ENCODE results near the gene GPRIN2. TPM values are rescaled to one million over a fixed set of nuclear protein-coding genes. Genes with fewer than 3 reads are reported as not detected.
"Not testable (repeated sequence)": the region's sequence is repeated elsewhere in the genome, so short reads cannot be mapped to it uniquely, and the experiment has no call there.

The GPRIN2 gene
- total RNA-seq: 18.8 TPM

DNA sequence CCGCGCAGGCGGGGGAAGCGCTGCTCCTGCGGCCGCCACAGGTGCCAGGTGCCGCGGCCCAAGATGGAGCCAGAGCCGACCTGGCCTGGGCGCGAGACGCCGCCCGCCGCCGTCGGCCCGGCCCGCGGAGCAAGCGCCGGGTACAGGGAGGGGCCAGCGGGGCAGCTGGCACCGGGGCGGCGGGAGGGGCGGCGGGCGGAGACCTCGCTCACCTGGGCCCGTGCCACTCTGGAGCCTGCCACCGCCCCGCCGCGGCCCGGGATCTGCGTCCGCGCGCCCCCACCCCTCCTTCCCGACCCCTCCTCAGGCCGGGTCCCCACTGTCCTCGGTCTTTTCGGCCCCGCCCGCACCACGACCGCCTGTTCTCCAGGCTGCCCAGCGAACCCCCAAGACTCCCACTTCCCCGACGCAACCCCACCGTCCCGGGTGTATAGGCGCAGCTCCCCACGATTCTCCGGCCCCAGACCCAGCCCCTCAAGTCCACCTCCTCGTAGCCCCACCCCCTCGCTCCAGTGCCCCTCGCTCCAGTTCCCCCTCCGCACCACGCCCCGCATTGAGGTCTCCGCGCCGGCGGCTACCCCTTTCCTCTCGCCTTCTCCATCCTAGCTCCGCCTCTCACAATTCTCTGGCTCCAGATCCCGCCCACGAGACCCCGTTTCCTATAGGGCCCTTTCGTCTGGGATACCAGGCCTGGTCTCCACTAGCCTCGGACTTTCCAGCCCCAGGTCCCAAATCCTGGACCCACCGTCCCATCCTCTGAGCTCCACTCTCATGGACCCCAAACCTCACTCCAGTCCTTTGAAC, at the start of gene GPRIN2:
GPRIN2 (minus strand) TSS at position 144 of the 804 bp plus-strand sequence. CDS start 5,922 bp downstream, outside the sequence.
- DNase-seq (ENCODE audit: low spot score in 2 of 2) (no peak), FAIRE-seq (no peak)

DNA sequence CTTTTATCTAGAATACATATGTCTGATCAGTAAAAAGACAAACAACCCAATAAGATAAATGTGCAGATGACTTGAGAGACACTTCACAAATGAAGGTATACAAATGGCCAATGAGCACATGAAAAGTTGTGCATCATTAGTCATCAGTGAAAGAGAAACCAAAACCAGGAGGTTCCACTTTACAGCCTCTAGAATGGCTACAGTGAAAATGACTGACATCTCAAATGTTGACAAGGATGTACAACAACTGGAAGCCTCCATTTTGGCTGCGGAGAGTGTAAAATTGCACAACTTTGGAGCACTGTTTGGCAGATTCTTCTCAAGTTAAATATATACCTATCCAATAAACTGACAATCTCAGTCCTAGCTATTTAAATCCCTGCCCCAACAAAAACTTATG, 44.1 kb upstream of the GPRIN2 start:
- DNase-seq (ENCODE audit: low spot score in 2 of 2); FAIRE-seq: not testable (repeated sequence)

- FAIRE-seq; DNase-seq (ENCODE audit: low spot score in 2 of 2): not testable (repeated sequence)
Observed at GRCh38 chr10:46597616-46598246, 41.3 kb upstream of the GPRIN2 start.

DNA sequence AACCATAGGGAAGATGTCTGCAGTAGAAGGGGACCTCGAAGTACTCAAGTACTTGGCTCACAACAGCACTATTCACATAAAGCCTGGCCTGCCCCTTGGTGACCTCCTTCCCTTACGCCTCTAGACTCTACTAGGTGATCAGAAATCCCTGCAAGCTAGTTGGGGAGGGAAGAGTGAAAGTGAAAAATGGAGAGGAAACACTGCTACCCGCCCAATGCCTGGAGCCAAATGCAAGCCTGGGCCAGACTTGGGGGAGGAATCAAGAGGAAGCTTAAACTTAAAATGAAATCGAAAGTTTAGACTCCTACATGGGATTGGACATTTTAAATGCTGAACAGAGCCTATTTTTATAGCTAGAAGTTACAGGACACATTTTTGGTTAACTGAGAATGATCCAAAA, 40.1 kb upstream of the GPRIN2 start:
- not testable (repeated sequence) for FAIRE-seq; DNase-seq (ENCODE audit: low spot score in 2 of 2)

DNA sequence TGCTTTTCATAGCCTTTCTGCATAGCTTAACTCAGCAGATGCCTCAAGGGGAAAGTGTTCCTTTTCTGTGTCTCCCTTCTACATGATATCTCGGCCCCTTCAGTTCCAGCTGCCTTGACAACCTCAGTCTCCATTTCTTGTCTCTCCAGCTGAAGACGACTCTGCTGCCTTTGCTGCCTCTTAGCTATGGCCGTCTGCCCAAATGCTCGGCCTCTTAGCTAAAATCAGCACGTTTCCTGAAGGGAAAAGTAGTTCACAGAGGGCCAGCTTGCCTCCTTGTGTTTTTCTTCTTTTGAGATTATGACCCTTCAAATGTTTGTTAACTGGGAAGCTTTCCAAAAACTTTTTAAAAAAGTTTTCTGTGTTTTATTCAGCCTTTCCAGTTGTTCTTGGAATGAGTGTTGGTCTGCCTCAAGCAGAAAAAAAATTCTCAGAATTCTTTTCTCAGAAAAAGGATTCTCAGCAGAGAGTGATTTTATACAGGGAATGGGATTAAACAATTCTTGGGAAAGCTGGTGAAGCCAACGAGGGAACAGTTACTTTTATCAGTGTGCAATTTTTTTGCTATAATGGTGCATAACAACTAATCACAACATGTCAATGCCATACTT, 38.1 kb upstream of the GPRIN2 start:
- DNase-seq (ENCODE audit: low spot score in 2 of 2); FAIRE-seq: not testable (repeated sequence)

- not testable (repeated sequence) for FAIRE-seq; DNase-seq (ENCODE audit: low spot score in 2 of 2)
Observed at GRCh38 chr10:46593307-46593706, 36.8 kb upstream of the GPRIN2 start.

DNA sequence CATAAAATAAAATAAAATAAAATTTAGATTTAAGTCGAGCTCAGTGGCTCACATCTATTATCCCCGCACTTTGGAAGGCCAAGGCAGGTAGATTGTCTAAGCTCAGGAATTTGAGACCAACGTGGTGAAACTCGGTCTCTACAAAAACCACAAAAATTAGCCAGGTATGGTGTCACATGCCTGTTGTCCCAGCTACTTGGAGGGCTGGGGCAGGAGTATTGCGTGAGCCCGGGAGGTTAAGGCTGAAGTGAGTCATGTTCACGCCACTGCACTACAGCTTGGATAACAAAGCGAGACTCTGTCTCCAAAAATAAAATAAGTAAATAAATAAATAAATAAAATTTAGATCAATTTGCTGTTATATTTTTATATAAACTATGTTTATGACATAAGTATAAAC, 34.6 kb upstream of the GPRIN2 start:
- not testable (repeated sequence) for DNase-seq (ENCODE audit: low spot score in 2 of 2)
- FAIRE-seq: peak; percentile 95

DNA sequence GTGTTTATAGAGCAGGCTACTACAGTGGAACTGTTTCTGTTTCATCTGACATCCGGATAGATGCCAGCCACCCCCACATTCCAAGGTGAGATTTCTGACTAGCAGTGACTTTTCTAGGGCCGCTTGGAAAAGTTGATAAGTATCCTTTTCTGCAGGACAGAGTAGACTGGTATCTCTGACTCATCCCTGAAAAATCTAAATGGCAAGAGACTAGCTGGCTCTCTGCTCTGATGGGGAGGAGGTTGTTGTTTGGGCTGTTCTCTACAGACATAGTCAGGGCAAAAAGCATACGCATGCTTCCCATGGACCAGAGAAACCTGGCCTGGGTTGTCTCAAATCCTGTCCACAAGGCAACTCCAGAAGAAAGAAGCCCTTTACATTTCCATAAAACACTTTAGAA, 33.1 kb upstream of the GPRIN2 start:
- FAIRE-seq; DNase-seq (ENCODE audit: low spot score in 2 of 2): not testable (repeated sequence)

GRCh38 chr10:46588221-46588620, 31.8 kb upstream of the GPRIN2 start:
- FAIRE-seq; DNase-seq (ENCODE audit: low spot score in 2 of 2): not testable (repeated sequence)

- not testable (repeated sequence) for DNase-seq (ENCODE audit: low spot score in 2 of 2); FAIRE-seq
Observed at GRCh38 chr10:46587546-46587945, 31.1 kb upstream of the GPRIN2 start.

DNA sequence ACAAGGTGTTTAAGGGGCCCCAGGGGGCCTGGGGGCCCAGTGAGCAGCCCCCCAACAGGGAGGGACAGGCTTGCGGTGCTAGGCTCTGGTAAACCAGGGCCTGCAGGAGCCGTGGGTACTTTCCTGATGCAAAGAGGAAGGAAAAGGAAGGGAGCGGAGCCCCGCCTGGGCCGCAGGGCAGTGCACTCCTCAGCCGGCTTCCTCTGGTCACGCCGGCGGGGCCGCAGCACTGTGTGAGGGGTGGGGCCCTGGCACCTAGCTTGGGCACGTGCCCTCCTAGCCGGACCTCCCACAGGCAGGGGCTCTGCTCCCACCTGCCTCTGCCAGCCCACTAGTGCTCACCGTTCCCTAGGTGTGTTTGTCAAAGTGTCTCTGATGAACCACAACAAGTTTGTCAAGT, 28.8 kb upstream of the GPRIN2 start:
- not testable (repeated sequence) for DNase-seq (ENCODE audit: low spot score in 2 of 2); FAIRE-seq

GRCh38 chr10:46584196-46584595, 27.7 kb upstream of the GPRIN2 start:
- not testable (repeated sequence) for FAIRE-seq; DNase-seq (ENCODE audit: low spot score in 2 of 2)

- FAIRE-seq; DNase-seq (ENCODE audit: low spot score in 2 of 2): not testable (repeated sequence)
Observed at GRCh38 chr10:46582568-46582967, 26.1 kb upstream of the GPRIN2 start.

- not testable (repeated sequence) for FAIRE-seq
Observed at GRCh38 chr10:46581997-46582396, 25.5 kb upstream of the GPRIN2 start.

DNA sequence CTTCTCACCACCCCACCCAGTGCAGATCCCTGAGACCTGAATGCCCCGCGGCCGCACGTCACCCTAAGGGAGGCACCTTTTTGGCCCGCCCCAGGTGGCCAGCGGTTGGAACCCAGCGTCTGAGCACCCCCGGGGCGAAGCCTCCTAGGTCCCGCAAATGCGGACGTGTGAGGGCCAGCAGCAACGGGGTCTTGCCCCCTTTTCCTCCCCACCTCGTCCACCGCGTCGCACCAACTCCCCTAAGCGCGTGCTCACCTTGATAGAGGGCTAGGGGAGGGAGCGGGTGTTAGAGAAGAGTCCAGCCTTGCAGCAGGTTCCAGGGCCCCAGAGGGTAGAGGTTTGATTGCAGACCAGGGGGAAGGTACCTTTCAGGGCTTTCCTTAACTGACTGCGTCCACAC, 22.9 kb upstream of the GPRIN2 start:
- DNase-seq (ENCODE audit: low spot score in 2 of 2); FAIRE-seq: not testable (repeated sequence)

More at GRCh38 chr10:46581997-46582396, 25.5 kb upstream of the GPRIN2 start:
- DNase-seq (ENCODE audit: low spot score in 2 of 2): not testable (repeated sequence)

GRCh38 chr10:46578474-46579178, 22.2 kb upstream of the GPRIN2 start, which contains the start of gene SYT15:
SYT15 (plus strand) TSS chr10:46579128; CDS start chr10:46579169, 41 bp downstream.
- DNase-seq (ENCODE audit: low spot score in 2 of 2); FAIRE-seq: not testable (repeated sequence)

- DNase-seq (ENCODE audit: low spot score in 2 of 2); FAIRE-seq: not testable (repeated sequence)
Observed at GRCh38 chr10:46577624-46578473, 21.4 kb upstream of the GPRIN2 start.

DNA sequence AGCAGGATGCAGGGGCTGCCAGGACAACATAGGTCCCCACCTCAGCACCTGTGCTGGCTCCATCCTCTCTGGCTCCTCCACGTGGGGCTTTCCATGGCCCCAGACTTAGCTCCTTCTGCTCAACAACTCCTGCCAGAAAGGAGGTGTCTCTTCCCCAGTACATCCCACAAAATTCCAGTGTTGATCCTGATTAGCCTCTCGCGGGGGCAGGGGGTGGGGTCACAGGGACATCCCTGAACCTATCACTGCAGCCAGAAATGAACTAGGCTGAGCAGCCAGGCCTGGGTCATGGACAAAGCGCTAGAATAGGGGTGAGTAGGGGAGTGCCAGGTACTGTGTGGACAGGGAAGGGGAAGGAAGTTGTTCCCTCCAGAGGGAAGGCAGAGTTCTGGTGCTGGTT, 17.4 kb upstream of the GPRIN2 start:
- DNase-seq (ENCODE audit: low spot score in 2 of 2): not testable (repeated sequence)

DNA sequence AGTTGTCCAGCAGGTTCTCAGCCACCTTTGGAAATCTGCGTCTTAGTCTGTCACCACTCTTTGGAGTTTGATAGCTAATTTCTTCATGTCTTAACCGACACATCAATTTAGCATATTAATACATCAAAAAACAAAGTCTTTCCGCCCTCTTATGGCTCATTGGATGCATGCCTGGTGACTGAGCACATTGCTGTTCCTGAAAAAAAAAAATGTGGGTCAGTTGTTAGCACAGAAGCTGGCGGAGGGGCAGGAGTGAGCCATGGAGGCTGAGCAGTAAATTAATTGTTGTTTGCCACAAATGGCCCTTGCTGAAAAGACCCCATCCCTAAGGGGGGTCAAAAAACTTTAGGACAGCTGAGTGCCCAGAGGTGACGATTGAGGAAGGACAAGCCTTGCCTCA, 16.9 kb upstream of the GPRIN2 start:
- not testable (repeated sequence) for DNase-seq (ENCODE audit: low spot score in 2 of 2); FAIRE-seq

More for the DNA sequence above, 17.4 kb upstream of the GPRIN2 start:
- not testable (repeated sequence) for FAIRE-seq

Measured in frontal cortex (tissue), 4 donors.